Activated CD8-positive, alpha-beta memory T cell treated with anti-CD3 and anti-CD28 coated beads, Interleukin-2, amount 50 U/mL, for 1 hour (primary cell): ENCODE results near the gene TMEM86B.
"Not testable (repeated sequence)": the region's sequence is repeated elsewhere in the genome, so short reads cannot be mapped to it uniquely, and the experiment has no call there.

Experiments used
- DNase-seq: peaks from one replicate; pipeline ENCODE4 v3.0.0-alpha.2; 2020; ENCODE audit errors: extremely low read depth

Gene TMEM86B

GRCh38 chr19:55241935-55242464, 13.4 kb upstream of the TMEM86B start:
- no peak for DNase-seq

- DNase-seq, result no peak
Measured at GRCh38 chr19:55241143-55241934, 12.8 kb upstream of the TMEM86B start.

GRCh38 chr19:55240713-55241020, 12.1 kb upstream of the TMEM86B start:
- no peak for DNase-seq

GRCh38 chr19:55239004-55239403, 10.4 kb upstream of the TMEM86B start:
- no peak for DNase-seq

GRCh38 chr19:55238030-55238429, 9.5 kb upstream of the TMEM86B start:
- no peak for DNase-seq

GRCh38 chr19:55232986-55233385, 4.4 kb upstream of the TMEM86B start:
- DNase-seq, result no peak

- DNase-seq, result no peak
Measured at GRCh38 chr19:55232286-55232602, 3.7 kb upstream of the TMEM86B start.

- DNase-seq, result no peak
Measured at GRCh38 chr19:55231391-55232285, 3.1 kb upstream of the TMEM86B start.

- DNase-seq, result no peak
Measured at GRCh38 chr19:55230780-55231179, 2.2 kb upstream of the TMEM86B start.

- DNase-seq, result no peak
Measured at GRCh38 chr19:55230329-55230728, 1.8 kb upstream of the TMEM86B start.

GRCh38 chr19:55229789-55230182, 1.2 kb upstream of the TMEM86B start:
- DNase-seq, result no peak

- no peak for DNase-seq
Measured at GRCh38 chr19:55229145-55229788, 704 bp upstream of the TMEM86B start.

GRCh38 chr19:55228015-55228391, 560 bp downstream of the TMEM86B start:
- DNase-seq, result no peak

GRCh38 chr19:55227241-55228014, 1.1 kb downstream of the TMEM86B start:
- no peak for DNase-seq

GRCh38 chr19:55226788-55227187, 1.8 kb downstream of the TMEM86B start:
- DNase-seq, result no peak

GRCh38 chr19:55226273-55226672, 2.3 kb downstream of the TMEM86B start:
- no peak for DNase-seq

GRCh38 chr19:55225415-55225958, 3.1 kb downstream of the TMEM86B start:
- DNase-seq, result no peak

GRCh38 chr19:55224679-55225414, 3.7 kb downstream of the TMEM86B start:
- not testable (repeated sequence) for DNase-seq

GRCh38 chr19:55224038-55224665, 4.4 kb downstream of the TMEM86B start:
- DNase-seq, result no peak
